Fibroblast of the aortic adventitia (primary cell): ENCODE measurements around the gene OSBPL5. TPM values are rescaled to one million over a fixed set of nuclear protein-coding genes. Genes with fewer than 3 reads are reported as not detected.

Source experiments
- DNase-seq: peaks from one replicate; pipeline ENCODE4 v3.0.0-alpha.2; 2010; ENCODE audit warnings: low read depth
- H3K4me3 ChIP-seq: 2 replicates; pipeline ENCODE4 v1.5.1; 2011; ENCODE audit warnings: low read depth, mild to moderate bottlenecking, control low read depth, low read length, moderate library complexity
- total RNA-seq: library from RNA; depleted of rRNA; stranded (reverse); fragments of >200 nt; gene quantifications from 2 replicates; pipeline ENCODE4 v1.2.3, GENCODE V29; 2012; ENCODE audit warnings: low replicate concordance
- TF ChIP-seq, protein P1 (sequence below): IDR thresholded peaks from 2 replicates; pipeline ENCODE4 v1.5.1; 2011; ENCODE audit warnings: mild to moderate bottlenecking, low read length, control low read depth, inconsistent platforms; ENCODE audit not compliant: insufficient read depth

OSBPL5 gene
- total RNA-seq, 1 donor = 24.8 TPM

DNA sequence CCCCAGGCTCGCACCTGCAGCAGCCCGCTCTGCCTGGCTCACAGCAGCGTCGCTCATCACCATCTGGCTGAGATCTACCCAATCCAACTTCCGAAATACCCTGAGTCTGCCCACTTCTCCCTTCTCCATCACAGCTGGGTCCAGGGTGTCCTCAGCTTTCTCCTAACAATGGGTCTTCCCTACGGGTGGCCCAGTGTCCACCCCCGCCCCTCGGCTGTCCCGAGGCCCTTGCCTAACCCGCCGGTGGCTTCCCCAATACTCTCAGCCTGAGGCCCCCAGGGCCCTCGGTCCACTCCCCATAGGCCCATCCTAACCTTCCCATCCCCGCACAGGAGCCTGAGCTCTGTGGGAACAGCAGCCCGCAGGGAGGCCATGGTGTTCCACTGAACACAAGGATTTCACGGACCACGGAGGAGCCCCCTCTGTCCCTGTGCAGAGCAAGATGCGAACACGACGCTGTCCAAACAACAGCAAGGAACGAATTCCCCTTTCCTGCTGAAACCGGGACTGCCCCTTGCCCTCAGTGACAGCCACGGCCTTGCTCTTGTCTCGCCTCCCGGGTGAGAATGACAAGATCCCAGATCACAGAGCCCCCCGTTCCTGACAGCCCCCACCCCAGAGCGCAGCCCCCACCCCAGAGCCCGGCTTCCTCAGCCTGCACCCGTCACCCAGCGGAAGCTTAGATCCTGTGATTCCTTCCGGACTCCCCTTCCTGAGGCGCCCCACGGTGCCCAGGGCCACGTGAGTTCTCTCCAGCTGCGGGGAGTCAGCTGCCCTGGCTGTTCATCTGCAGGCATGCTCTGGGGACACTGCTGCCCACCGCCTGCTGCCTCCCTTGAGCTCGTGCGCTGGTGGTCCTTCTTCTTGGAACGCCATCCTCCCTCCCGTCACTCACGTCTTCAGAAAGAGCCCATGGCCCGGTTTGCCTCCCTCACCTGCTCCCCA lies 59.0 kb downstream of the OSBPL5 start:
- no peak overlapping the region for H3K4me3 ChIP-seq
- no peak for DNase-seq
- TF ChIP-seq, protein P1, sequence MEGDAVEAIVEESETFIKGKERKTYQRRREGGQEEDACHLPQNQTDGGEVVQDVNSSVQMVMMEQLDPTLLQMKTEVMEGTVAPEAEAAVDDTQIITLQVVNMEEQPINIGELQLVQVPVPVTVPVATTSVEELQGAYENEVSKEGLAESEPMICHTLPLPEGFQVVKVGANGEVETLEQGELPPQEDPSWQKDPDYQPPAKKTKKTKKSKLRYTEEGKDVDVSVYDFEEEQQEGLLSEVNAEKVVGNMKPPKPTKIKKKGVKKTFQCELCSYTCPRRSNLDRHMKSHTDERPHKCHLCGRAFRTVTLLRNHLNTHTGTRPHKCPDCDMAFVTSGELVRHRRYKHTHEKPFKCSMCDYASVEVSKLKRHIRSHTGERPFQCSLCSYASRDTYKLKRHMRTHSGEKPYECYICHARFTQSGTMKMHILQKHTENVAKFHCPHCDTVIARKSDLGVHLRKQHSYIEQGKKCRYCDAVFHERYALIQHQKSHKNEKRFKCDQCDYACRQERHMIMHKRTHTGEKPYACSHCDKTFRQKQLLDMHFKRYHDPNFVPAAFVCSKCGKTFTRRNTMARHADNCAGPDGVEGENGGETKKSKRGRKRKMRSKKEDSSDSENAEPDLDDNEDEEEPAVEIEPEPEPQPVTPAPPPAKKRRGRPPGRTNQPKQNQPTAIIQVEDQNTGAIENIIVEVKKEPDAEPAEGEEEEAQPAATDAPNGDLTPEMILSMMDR = no peak

DNA sequence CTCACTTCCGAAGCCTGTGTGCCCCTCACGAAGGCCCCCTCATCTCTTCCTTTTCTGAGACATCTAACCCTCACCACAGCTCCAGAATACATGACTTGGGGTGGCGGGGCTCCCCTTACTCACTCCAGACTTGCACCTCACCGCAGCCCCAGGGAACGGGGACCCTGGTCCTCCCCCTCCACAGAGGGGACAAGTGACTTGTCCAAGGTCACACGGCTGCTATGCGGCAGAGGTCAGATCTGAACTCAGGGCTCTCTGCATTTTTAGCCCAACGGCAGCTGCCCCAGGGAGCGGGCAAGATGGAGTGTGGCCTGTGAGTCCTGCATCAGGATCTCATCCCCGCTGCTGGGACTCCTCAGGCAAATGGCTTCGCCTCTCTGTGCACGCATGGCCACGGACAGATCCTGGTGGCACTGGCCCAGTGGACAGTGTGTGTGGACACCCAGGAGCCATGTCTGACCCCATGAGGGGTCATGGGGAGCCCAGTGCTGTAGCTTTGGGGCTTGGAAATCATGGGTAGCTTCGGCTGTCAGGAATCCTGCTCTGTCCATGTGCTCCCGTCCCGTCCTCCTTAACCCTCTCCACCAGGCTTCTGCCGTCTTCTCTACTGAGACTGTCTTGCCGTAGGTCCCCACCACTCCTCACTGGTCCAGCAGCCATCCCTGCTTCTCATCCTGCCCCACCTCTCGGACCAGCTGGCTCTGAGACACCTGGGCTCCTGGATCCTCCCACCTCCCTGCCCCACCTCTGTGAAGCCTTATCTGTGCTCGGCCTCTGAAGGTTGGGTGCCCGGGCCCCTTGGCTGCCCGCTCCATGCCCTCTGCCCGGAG lies 59.9 kb downstream of the OSBPL5 start:
- TF ChIP-seq, protein P1 = no peak
- DNase-seq = no peak
- H3K4me3 ChIP-seq = no peak overlapping the region

DNA sequence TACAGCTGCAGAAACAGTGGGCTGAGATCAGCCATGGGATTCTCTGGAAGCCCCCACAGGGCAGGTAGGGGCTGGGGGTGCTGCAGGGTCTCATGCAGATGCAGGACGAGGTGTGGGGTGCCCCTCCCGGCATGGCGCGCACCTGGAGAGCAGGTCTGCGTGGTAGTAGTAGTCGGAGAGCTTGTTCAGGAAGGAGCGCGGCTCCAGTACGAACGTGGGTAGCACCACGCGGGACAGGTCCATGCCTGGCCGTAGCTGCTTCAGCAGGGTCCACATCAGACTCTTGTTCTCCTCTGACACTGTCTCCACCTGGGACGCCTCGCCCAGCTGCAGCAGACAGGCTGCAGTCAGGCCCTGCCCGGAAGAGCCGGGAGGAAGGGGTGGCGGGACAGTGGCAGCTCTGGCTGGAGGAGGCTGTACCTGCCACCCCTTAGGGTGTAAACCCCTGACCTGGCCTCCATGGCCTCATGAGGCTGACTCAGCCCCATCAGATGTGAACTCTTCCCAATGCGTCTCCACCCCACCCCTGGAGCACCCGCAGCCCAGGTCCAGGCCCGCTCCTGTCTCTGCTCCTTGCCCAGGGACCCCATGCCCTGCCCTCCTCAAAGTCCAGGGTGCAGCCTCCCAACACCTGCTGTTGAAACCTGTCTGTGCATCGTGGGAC lies 60.9 kb downstream of the OSBPL5 start:
- TF ChIP-seq, protein P1 = no peak
- no peak for DNase-seq
- H3K4me3 ChIP-seq = no peak overlapping the region

DNA sequence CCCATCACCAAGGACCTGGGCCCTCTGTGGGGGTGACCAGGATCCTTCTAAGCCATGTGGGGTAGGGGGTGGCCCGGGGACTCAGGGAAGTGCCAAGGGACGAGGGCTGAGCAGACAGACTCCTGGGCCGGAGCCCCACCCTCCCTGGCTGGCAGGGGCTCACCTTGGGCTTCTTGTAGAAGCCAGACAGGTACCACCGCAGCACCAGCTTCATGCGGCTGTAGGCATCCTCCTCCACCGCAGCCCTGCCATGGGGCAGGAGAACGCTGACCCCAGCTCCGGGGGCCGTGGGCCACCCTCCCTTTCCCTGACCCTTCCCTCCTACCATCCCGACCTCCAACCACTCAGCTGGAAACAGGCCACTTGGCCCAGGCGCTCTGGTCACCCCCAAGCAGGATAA lies 62.0 kb downstream of the OSBPL5 start:
- DNase-seq = no peak
- H3K4me3 ChIP-seq = no peak overlapping the region
- TF ChIP-seq, protein P1 = no peak

DNA sequence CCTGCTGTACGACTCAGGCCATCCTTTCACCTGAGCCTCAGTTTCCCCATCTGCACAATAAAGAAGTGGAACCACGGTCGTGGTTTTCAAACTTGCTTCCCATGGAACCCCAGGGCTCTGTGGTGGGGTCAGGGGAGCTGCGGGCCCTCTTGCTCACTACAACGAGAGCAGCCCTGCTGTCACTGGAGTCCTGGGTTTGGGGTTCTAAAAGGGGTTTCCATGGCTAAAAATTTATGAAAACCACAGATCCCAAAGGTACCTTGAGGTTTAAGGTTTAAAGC lies 62.5 kb downstream of the OSBPL5 start:
- no peak for DNase-seq
- TF ChIP-seq, protein P1 = no peak
- no peak overlapping the region for H3K4me3 ChIP-seq

DNA sequence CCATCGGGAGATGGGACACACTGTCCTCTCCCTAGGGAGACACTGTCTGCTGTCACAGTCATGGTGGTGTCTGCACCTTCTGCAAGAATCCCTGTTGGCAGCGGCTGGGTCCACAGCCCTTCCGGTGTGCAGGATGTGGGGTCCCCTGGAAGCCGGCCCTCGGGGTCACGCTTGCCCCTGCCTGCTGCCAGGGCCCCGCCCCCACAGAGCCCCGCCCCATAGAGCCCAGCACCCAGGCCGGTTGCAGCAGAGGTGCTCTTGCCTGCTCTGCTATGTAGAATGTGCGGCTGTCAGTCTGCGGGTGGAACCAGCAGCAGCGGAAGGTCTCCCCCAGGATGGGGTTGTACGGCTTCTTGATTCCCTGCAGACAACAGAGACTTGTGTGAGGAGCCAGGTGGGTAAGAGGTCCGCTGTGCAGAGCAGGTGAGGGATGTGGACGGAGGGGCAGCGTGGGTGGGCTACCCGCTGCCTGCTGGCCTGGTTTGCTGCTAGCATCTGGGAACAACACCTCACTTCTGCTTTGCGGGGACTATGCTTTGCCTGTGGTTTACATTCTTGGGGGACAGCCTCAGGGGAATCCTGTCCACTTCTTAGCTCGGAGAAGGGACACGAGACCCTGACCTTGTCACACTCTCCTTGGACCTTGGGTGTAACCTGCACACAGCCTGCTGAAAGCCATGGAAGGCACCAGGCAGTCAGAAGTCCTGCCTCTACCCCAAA lies 63.0 kb downstream of the OSBPL5 start:
- no peak for DNase-seq
- TF ChIP-seq, protein P1 = no peak

More for the DNA sequence above, 63.0 kb downstream of the OSBPL5 start:
- H3K4me3 ChIP-seq = no peak overlapping the region
